Fibroblast of villous mesenchyme (primary cell): ENCODE data around the gene MRPL10. TPM values are rescaled to one million over a fixed set of nuclear protein-coding genes. Genes with fewer than 3 reads are reported as not detected.

Experiments
- DNase-seq: peaks from one replicate; pipeline ENCODE4 v3.0.0-alpha.2; 2010; ENCODE audit warnings: low read depth
- H3K4me3 ChIP-seq: 2 replicates; pipeline ENCODE4 v1.5.1; 2011; ENCODE audit warnings: low read depth, mild to moderate bottlenecking, low read length
- total RNA-seq: library from RNA; depleted of rRNA; stranded (reverse); fragments of >200 nt; gene quantifications from 2 replicates; pipeline ENCODE4 v1.2.3, GENCODE V29; 2012
- TF ChIP-seq, protein P1 (sequence below): IDR thresholded peaks from 2 replicates; pipeline ENCODE4 v1.5.1; 2012; ENCODE audit warnings: low read depth, mild to moderate bottlenecking, low read length; ENCODE audit not compliant: insufficient read depth

Gene MRPL10
- total RNA-seq, 1 donor = 20.7 TPM

DNA sequence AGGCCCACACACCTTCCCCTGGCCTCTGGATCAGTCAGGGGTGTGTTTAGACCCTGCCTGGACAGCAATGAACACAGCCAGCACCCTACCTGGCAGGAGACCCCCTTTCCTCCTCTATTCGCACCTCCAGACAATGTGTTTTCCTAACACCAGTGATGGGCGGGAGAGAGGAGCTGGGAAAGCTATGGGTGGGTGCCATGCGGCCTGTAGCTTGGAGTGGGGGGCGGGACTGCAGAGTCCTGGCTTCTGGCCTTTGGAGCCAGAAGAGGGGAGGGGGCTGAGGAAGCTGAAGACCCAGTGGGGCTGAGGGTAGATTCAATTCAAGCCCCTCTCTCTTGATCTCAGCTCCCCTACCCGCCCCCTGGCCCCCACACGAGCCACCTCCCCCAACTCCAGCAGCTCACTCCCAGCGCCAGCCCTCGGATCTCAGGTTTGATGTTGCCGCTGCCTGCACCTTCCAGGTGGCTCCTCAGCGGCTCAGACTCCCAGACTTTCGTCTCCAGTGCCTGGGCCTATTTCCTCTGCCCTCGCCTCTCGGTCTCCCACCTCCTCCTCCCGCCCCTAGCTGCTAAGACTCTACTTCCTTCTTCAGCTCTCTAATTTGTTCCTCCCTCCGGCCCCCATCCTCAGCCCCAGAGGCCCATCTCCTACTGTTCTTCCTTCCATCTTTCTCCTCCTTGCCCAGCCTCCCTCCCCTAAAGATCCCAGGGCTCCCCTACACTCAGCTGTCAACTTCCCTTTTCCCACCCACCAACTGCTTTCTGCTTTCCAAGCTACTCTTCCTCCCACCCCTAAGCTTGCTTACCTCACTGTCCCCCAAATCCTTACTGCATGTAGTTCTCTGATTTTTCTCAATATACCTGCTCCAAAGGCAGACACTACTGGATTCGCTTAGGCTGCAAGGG, 26.5 kb upstream of the MRPL10 start:
- H3K4me3 ChIP-seq = no peak overlapping the region

DNA sequence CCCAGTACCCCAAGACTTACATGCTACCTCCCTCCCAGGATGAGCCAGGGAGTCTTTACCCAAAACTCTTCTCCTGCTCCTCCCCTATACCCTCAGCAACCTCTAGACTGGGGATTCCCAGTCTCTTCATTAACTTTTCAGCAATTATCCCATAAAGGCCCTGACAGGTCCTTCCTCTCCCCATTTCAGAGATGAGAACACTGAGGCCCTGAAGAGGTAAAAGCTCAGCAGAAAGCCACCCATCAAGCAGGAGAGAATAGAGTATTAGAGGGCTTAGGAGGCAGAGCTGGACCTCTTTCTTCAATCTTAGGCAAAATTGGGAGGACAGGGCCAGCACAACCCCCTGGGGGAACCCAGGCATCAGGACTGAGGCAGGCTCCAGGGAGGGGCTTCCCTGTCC, 25.5 kb upstream of the MRPL10 start:
- TF ChIP-seq, protein P1, sequence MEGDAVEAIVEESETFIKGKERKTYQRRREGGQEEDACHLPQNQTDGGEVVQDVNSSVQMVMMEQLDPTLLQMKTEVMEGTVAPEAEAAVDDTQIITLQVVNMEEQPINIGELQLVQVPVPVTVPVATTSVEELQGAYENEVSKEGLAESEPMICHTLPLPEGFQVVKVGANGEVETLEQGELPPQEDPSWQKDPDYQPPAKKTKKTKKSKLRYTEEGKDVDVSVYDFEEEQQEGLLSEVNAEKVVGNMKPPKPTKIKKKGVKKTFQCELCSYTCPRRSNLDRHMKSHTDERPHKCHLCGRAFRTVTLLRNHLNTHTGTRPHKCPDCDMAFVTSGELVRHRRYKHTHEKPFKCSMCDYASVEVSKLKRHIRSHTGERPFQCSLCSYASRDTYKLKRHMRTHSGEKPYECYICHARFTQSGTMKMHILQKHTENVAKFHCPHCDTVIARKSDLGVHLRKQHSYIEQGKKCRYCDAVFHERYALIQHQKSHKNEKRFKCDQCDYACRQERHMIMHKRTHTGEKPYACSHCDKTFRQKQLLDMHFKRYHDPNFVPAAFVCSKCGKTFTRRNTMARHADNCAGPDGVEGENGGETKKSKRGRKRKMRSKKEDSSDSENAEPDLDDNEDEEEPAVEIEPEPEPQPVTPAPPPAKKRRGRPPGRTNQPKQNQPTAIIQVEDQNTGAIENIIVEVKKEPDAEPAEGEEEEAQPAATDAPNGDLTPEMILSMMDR = no peak
- no peak for DNase-seq
- no peak overlapping the region for H3K4me3 ChIP-seq

More for the DNA sequence above, 26.5 kb upstream of the MRPL10 start:
- TF ChIP-seq, protein P1 = no peak
- DNase-seq = no peak

DNA sequence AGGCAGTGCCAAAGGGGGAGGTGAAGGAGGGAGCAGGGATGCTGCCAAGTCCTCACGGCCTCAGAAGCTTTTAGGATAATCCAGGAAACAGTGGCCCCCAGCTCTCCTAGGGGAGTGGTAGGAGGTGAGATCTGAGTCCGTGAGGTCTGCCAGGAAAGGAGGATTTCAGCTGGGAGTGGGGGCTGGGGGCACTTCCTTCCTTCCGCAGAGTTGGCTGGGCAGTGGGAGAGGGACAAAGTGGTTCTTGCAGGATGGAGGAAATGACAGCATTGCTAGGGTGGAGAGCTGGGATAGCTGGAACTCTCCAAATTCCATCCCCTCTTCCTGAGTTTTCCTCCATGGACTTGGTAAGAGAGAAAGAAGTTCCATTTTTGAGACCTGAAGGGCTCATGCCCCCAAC, 24.4 kb upstream of the MRPL10 start:
- TF ChIP-seq, protein P1 = no peak
- no peak for DNase-seq
- H3K4me3 ChIP-seq = no peak overlapping the region

DNA sequence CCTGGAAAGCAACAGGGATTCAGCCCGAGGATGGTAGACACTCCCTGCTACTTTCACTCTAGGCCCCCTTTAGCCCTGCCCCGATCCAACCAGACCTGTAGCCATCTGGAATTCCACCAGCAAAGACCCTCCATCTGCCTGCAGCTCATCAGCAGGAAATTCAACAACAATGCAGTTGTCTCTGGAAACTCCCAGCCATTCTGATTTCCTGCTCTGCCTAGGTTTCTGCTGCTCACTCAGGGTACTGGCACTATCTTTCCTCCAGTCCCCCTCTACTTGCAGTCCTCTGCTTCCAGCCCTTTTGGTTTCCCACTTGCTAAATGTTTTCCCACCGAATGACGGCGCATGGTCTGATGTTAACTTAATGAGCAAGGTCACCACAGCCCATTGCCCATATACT, 22.3 kb upstream of the MRPL10 start:
- DNase-seq = no peak
- TF ChIP-seq, protein P1 = no peak
- H3K4me3 ChIP-seq = no peak overlapping the region

DNA sequence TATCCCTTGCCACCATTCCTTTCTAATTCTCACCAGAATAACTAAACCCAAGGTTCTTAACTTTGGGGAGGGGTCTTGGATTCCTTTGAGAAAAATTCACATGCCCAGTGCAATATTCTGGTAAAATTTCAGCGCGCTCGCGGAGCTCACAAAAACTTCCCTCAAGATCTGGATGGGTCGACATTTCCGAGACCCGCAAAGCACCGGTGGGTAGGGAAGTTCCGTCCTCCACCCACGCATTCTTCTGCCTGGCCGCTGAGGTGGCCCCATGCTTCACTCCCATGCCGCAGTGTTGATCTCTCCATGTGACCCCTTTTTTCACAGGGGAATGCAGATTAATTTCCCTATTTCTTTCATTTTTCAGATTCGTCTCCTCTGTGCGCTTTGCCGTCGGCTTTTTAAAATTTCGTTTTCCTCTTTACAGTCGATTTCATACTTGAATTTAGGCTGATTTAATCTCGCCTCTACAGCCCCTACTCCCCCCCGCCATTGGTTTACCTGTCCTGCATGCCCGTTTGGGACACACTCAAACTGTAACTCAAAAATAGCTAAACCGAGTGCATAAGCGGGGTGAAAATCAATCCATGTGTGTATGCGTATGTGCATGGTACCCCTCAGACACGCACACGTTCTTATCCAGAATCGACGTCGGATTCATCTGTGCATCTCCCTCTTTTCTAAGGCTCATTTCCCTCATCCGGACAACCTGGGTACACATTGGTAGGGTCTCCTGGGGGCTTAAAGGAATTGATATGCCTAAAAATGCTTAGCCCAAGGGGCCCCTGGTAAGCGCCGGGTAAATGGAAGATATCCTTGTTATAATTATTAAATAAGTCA, 21.0 kb upstream of the MRPL10 start:
- DNase-seq = no peak
- TF ChIP-seq, protein P1 = no peak
- H3K4me3 ChIP-seq = no peak overlapping the region

DNA sequence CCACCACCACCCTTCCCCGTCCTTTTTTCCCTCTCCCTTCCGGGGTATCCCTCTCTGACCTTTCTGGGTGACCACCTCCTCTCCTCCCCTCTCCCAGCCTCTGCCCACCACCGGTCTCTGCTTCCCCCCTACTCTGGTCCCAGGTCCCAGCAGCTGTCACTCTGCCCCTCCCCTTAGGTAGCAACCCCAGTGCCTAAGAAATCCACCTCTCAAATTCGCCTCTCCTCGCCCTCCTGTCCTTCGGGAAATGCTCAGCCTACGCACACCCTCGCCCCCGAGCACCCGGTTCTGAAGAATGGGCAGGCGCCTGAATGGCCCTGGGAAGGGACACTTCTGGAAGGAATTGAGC, 20.4 kb upstream of the MRPL10 start:
- H3K4me3 ChIP-seq = no peak overlapping the region
- TF ChIP-seq, protein P1 = no peak
- DNase-seq = no peak
